Left ventricle myocardium superior (tissue), 1 donor: Measurements from ENCODE around the gene ENOX1. TPM values are rescaled to one million over a fixed set of nuclear protein-coding genes. Genes with fewer than 3 reads are reported as not detected.
"Not testable (repeated sequence)": the region's sequence is repeated elsewhere in the genome, so short reads cannot be mapped to it uniquely, and the experiment has no call there.

ENCODE experiments used
- ATAC-seq: fragments of 200-7000 bp; cut with Tn5 transposase; one replicate; pipeline ENCODE4 v1.9.1; 2020; ENCODE audit warnings: mild to moderate bottlenecking, moderate library complexity
- DNase-seq: peaks from one replicate; pipeline ENCODE4 v3.0.0-alpha.2; 2020
- intact Hi-C: fragments of 100-400 bp; cut with micrococcal nuclease; formaldehyde crosslinking; loops from one replicate; pipeline ENCODE4 v1.11.0; 2022
- total RNA-seq: library from RNA; stranded (reverse); fragmentation: NEBNext Ultra II Directional; extraction: Animal tissue kit (Norgen Biotek cat#: 25700); gene quantifications from one replicate; pipeline ENCODE4 v1.2.1, GENCODE V29; 2021
- donor health status: DM: no; HTN: yes; CAD: no; lungs with severe emphysema.

The ENOX1 gene
- total RNA-seq, 1 donor from 2014 or later, result 6.8 TPM

GRCh38 chr13:43196750-43197370 lies 589.9 kb downstream of the ENOX1 start:
- intact Hi-C loops, result no loop called here
- ATAC-seq (peak; percentile 40), DNase-seq (no peak)

- DNase-seq (peak; percentile 56), ATAC-seq (peak; percentile 92)
- intact Hi-C loops, result no loop called here
These were observed 590.6 kb downstream of the ENOX1 start for GRCh38 chr13:43196086-43196621.

- intact Hi-C loops, result no loop called here
- ATAC-seq (no peak), DNase-seq (no peak)
These were observed 591.2 kb downstream of the ENOX1 start for GRCh38 chr13:43195551-43195950.

- no peak for ATAC-seq
- intact Hi-C loops, result no loop called here
These were observed 591.7 kb downstream of the ENOX1 start for GRCh38 chr13:43195112-43195511.

GRCh38 chr13:43193789-43194420 lies 592.9 kb downstream of the ENOX1 start:
- intact Hi-C loops, result no loop called here
- DNase-seq, result no peak
- no peak for ATAC-seq

More at GRCh38 chr13:43195112-43195511, 591.7 kb downstream of the ENOX1 start:
- no peak for DNase-seq

- no peak for ATAC-seq
- DNase-seq, result no peak
- intact Hi-C loops, result no loop called here
These were observed 595.2 kb downstream of the ENOX1 start for GRCh38 chr13:43191546-43191945.

GRCh38 chr13:43185226-43185625 lies 601.5 kb downstream of the ENOX1 start:
- intact Hi-C loops, result no loop called here
- no peak for ATAC-seq
- DNase-seq, result no peak

- DNase-seq (no peak), ATAC-seq (no peak)
- intact Hi-C loops, result no loop called here
These were observed 605.9 kb downstream of the ENOX1 start for GRCh38 chr13:43180837-43181236.

- intact Hi-C loops, result no loop called here
- DNase-seq (no peak), ATAC-seq (no peak)
These were observed 606.6 kb downstream of the ENOX1 start for GRCh38 chr13:43180036-43180660.

- intact Hi-C loops, result no loop called here
- no peak for ATAC-seq
- DNase-seq, result no peak
These were observed 615.3 kb downstream of the ENOX1 start for GRCh38 chr13:43171489-43171888.

- DNase-seq (no peak), ATAC-seq (no peak)
- intact Hi-C loops, result no loop called here
These were observed 616.3 kb downstream of the ENOX1 start for GRCh38 chr13:43170506-43170905.

- ATAC-seq, DNase-seq, intact Hi-C loops: not testable (repeated sequence)
These were observed 618.3 kb downstream of the ENOX1 start for GRCh38 chr13:43168434-43168833.

GRCh38 chr13:43167731-43168130 lies 619.0 kb downstream of the ENOX1 start:
- intact Hi-C loops, result no loop called here
- DNase-seq, result no peak
- no peak for ATAC-seq

- no peak for DNase-seq
- ATAC-seq, result no peak
- intact Hi-C loops, result no loop called here
These were observed 619.9 kb downstream of the ENOX1 start for GRCh38 chr13:43166644-43167457.

Other genes with a start within 250 kb of the ENOX1 start
- 3.6 TPM for gene CCDC122, start 92.8 kb upstream of the ENOX1 start, total RNA-seq
- 3.9 TPM for gene LACC1, start 92.9 kb upstream of the ENOX1 start, total RNA-seq